IPS DF 4.7 (cell line): ENCODE data around the gene MINDY4.
"Not testable (repeated sequence)": the region's sequence is repeated elsewhere in the genome, so short reads cannot be mapped to it uniquely, and the experiment has no call there.

Experiments used
- DNase-seq: peaks from one replicate; pipeline ENCODE4 v3.0.0-alpha.2; 2013; ENCODE audit warnings: low spot score; ENCODE audit errors: extremely low read depth

Gene MINDY4

GRCh38 chr7:30834017-30834674 lies 62.9 kb downstream of the MINDY4 start:
- DNase-seq, result not testable (repeated sequence)

- no peak for DNase-seq
These were observed 64.2 kb downstream of the MINDY4 start for GRCh38 chr7:30835396-30835915.

- DNase-seq, result no peak
These were observed 65.8 kb downstream of the MINDY4 start for GRCh38 chr7:30836991-30837390.

- no peak for DNase-seq
These were observed 66.4 kb downstream of the MINDY4 start for GRCh38 chr7:30837581-30837980.

- no peak for DNase-seq
These were observed 66.8 kb downstream of the MINDY4 start for GRCh38 chr7:30838008-30838407.

- DNase-seq, result no peak
These were observed 69.2 kb downstream of the MINDY4 start for GRCh38 chr7:30840141-30841024.

GRCh38 chr7:30841025-30841735 lies 70.0 kb downstream of the MINDY4 start:
- no peak for DNase-seq

GRCh38 chr7:30841801-30842541 lies 70.8 kb downstream of the MINDY4 start:
- no peak for DNase-seq

GRCh38 chr7:30842542-30843451 lies 71.6 kb downstream of the MINDY4 start:
- DNase-seq, result no peak

- no peak for DNase-seq
These were observed 72.7 kb downstream of the MINDY4 start for GRCh38 chr7:30843741-30844482.

GRCh38 chr7:30844483-30844874 lies 73.3 kb downstream of the MINDY4 start:
- DNase-seq, result no peak

GRCh38 chr7:30844916-30845315 lies 73.7 kb downstream of the MINDY4 start:
- DNase-seq, result no peak

- no peak for DNase-seq
These were observed 74.4 kb downstream of the MINDY4 start for GRCh38 chr7:30845426-30846135.

GRCh38 chr7:30846378-30846777 lies 75.2 kb downstream of the MINDY4 start:
- DNase-seq, result no peak

- no peak for DNase-seq
These were observed 77.1 kb downstream of the MINDY4 start for GRCh38 chr7:30848121-30848855.

- DNase-seq, result no peak
These were observed 78.3 kb downstream of the MINDY4 start for GRCh38 chr7:30849565-30849964.

- DNase-seq, result no peak
These were observed 79.2 kb downstream of the MINDY4 start for GRCh38 chr7:30850426-30850825.
